MM.1S (cell line): ENCODE data around the gene COL24A1.
"Not testable (repeated sequence)": the region's sequence is repeated elsewhere in the genome, so short reads cannot be mapped to it uniquely, and the experiment has no call there.

ENCODE experiments used
- DNase-seq: peaks from one replicate; pipeline ENCODE4 v3.0.0-alpha.2; 2015
- H2AFZ ChIP-seq: fragments of 300-600 bp; sonication (generic); 2 replicates; pipeline ENCODE4 v1.6.0; 2016; ENCODE audit warnings: antibody characterized with exemption, low read length
- H3F3A ChIP-seq: fragments of 300-600 bp; sonication (generic); 2 replicates; pipeline ENCODE4 v1.6.1; 2016; ENCODE audit warnings: mild to moderate bottlenecking, antibody characterized with exemption, low read length, moderate library complexity, mixed read lengths; ENCODE audit not compliant: insufficient read depth
- H3K27ac ChIP-seq: fragments of 300-600 bp; sonication (generic); 2 replicates; pipeline ENCODE4 v1.5.1; 2016; ENCODE audit warnings: mild to moderate bottlenecking, low read length
- H3K27me3 ChIP-seq: fragments of 300-600 bp; sonication (generic); replicated peaks from 2 replicates; pipeline ENCODE4 v1.6.0; 2016; ENCODE audit warnings: low read length; ENCODE audit not compliant: insufficient read depth
- H3K36me3 ChIP-seq: fragments of 300-600 bp; sonication (generic); replicated peaks from 2 replicates; pipeline ENCODE4 v1.6.1; 2016; ENCODE audit warnings: mild to moderate bottlenecking, low read length, mixed read lengths; ENCODE audit not compliant: insufficient read depth
- H3K4me1 ChIP-seq: fragments of 300-600 bp; sonication (generic); 2 replicates; pipeline ENCODE4 v1.6.1; 2016; ENCODE audit warnings: low read length, mixed read lengths
- H3K4me2 ChIP-seq: fragments of 300-600 bp; sonication (generic); 2 replicates; pipeline ENCODE4 v1.6.0; 2016; ENCODE audit warnings: low read depth, low read length
- H3K4me3 ChIP-seq: fragments of 300-600 bp; sonication (generic); 2 replicates; pipeline ENCODE4 v1.5.1; 2016; ENCODE audit warnings: low read length, mixed read lengths
- H3K79me2 ChIP-seq: fragments of 300-600 bp; sonication (generic); 2 replicates; pipeline ENCODE4 v1.6.1; 2016; ENCODE audit warnings: mixed run types, low read length, mixed read lengths
- H3K9ac ChIP-seq: fragments of 300-600 bp; sonication (generic); 2 replicates; pipeline ENCODE4 v1.6.1; 2016; ENCODE audit warnings: low read length, mixed read lengths
- H3K9me2 ChIP-seq: fragments of 300-600 bp; sonication (generic); replicated peaks from 2 replicates; pipeline ENCODE4 v1.6.1; 2016; ENCODE audit warnings: mild to moderate bottlenecking, low read length, mixed read lengths; ENCODE audit not compliant: insufficient read depth
- H3K9me3 ChIP-seq: fragments of 300-600 bp; sonication (generic); replicated peaks from 2 replicates; pipeline ENCODE4 v1.6.1; 2016; ENCODE audit warnings: mild to moderate bottlenecking, low read length, mixed read lengths; ENCODE audit not compliant: insufficient read depth
- H4K20me1 ChIP-seq: fragments of 300-600 bp; sonication (generic); 2 replicates; pipeline ENCODE4 v1.6.1; 2016; ENCODE audit warnings: mild to moderate bottlenecking, low read length, moderate library complexity, mixed read lengths; ENCODE audit not compliant: insufficient read depth
- EZH2 ChIP-seq: fragments of 300-600 bp; sonication (generic); optimal IDR thresholded peaks from 2 replicates; pipeline ENCODE3; 2017; ENCODE audit warnings: low read depth, mild to moderate bottlenecking, antibody characterized with exemption, low read length, mixed read lengths
- EZH2phosphoT487 ChIP-seq: fragments of 300-600 bp; sonication (generic); IDR thresholded peaks from 2 replicates; pipeline ENCODE4 v1.6.1; 2018; ENCODE audit warnings: antibody characterized with exemption, low read length
- TF ChIP-seq, protein P1 (sequence below): fragments of 300-600 bp; sonication (generic); IDR thresholded peaks from 2 replicates; pipeline ENCODE4 v1.5.1; 2016; ENCODE audit warnings: antibody characterized with exemption, low read length, mixed read lengths

The COL24A1 gene

DNA sequence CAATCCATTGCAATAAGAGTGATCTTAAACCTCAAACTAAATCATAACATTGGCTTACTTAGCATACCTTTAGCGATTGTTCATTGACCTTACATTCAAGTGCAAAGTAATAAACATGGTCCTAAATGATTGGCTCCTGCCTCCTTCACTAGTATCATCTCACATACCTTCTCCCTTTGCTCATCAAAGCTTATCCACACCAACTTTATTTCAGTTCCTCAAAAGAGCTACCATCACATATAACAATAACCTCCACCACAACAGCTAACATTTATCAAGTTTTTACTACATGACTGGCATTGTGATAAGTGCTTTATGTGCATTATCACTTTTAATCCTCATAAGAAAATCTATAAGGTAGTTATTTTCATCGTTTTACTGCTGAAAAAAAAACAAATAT, 198.8 kb downstream of the COL24A1 start:
- no peak for TF ChIP-seq EZH2phosphoT487
- TF ChIP-seq, protein P1, sequence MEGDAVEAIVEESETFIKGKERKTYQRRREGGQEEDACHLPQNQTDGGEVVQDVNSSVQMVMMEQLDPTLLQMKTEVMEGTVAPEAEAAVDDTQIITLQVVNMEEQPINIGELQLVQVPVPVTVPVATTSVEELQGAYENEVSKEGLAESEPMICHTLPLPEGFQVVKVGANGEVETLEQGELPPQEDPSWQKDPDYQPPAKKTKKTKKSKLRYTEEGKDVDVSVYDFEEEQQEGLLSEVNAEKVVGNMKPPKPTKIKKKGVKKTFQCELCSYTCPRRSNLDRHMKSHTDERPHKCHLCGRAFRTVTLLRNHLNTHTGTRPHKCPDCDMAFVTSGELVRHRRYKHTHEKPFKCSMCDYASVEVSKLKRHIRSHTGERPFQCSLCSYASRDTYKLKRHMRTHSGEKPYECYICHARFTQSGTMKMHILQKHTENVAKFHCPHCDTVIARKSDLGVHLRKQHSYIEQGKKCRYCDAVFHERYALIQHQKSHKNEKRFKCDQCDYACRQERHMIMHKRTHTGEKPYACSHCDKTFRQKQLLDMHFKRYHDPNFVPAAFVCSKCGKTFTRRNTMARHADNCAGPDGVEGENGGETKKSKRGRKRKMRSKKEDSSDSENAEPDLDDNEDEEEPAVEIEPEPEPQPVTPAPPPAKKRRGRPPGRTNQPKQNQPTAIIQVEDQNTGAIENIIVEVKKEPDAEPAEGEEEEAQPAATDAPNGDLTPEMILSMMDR, result no peak

DNA sequence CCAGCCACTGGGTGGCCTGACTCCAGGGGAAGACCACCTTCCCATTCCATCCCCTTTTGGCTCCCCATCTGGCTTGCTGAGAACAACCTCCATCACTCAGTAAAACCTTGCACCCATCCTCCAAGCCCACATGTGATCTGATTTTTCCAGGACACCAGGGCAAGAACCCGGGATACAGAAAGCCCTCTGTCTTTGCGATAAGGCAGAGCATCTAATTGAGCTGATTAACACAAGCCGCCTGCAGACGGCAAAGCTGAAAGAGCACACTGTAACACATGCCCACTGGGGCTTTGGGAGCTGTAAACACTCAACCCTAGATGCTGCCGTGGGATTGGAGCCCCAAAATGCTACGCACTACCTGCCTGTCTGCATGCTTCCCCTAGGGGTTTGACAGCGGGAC, 201.4 kb downstream of the COL24A1 start:
- not testable (repeated sequence) for H3K4me1 ChIP-seq, H3K27ac ChIP-seq, H2AFZ ChIP-seq, H3K9ac ChIP-seq, H3F3A ChIP-seq, H3K9me2 ChIP-seq, H3K4me2 ChIP-seq, H4K20me1 ChIP-seq, H3K36me3 ChIP-seq, H3K27me3 ChIP-seq, H3K79me2 ChIP-seq, H3K9me3 ChIP-seq, H3K4me3 ChIP-seq, DNase-seq

More for the DNA sequence above, 198.8 kb downstream of the COL24A1 start:
- H3K27ac ChIP-seq, result no peak overlapping the region
- H3K9me2 ChIP-seq, result no peaks in the 10 kb centered on the region
- H3K79me2 ChIP-seq, result no peaks in the 10 kb centered on the region
- H2AFZ ChIP-seq, result no peak overlapping the region
- no peaks in the 10 kb centered on the region for H3K9me3 ChIP-seq
- no peak overlapping the region for H3K4me3 ChIP-seq
- no peak overlapping the region for H3K4me2 ChIP-seq
- H3F3A ChIP-seq, result no peaks in the 10 kb centered on the region
- H3K4me1 ChIP-seq, result no peaks in the 10 kb centered on the region
- no peaks in the 10 kb centered on the region for H3K36me3 ChIP-seq
- no peak for DNase-seq
- no peak overlapping the region for H3K9ac ChIP-seq
- no peaks in the 10 kb centered on the region for H4K20me1 ChIP-seq
- no peaks in the 10 kb centered on the region for H3K27me3 ChIP-seq

DNA sequence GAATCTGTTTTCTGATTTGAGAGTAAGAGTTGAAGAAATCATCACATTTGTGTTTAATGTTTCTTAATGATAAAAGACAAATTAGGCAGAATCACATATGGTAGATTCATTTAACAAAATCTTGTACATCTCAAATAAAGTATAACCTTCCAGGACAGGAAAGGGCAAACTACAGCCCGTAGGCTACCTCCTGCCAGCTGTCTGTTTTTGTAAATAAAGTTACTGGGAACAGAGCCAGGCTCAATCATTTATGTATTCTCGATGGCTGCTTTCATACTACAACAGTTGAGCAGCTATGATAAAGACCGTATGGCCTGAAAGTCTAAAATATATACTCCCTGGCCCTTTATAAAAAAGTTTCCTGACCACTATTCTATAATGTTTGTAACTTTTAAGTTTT, 204.1 kb downstream of the COL24A1 start:
- TF ChIP-seq EZH2 (no peak), EZH2phosphoT487 (no peak)
- TF ChIP-seq, protein P1, result no peak
- DNase-seq, result no peak

DNA sequence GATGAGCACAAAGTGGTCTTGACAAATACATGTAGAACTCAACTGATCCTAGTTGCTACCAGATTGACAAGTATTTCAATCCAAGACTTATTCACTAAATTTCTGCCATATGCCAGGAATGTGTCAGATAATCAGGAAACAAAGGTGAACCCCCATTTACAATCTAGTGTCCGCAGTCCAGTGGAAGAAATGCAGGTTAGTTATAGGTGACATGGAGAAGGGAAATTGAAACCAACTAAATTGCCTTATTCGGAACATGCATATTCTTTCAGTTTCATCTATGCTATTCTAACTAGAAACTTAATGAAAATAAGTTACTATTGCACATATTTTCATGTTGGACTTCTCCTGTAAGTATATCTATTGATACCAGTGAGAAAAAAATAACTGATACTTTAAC, 209.4 kb downstream of the COL24A1 start:
- H3K9me2 ChIP-seq, result no peaks in the 10 kb centered on the region
- H3K4me3 ChIP-seq, result 0 out of 2 replicates have a peak overlapping the region, but pooled peaks have one; percentile 11
- H3K9me3 ChIP-seq, result no peaks in the 10 kb centered on the region
- H3K4me1 ChIP-seq, result peaks cover 16% of the 10 kb centered on the region
- H4K20me1 ChIP-seq, result no peaks in the 10 kb centered on the region
- TF ChIP-seq EZH2phosphoT487 (no peak), EZH2 (no peak)
- TF ChIP-seq, protein P1, result no peak
- H3K27ac ChIP-seq, result no peak overlapping the region
- H2AFZ ChIP-seq, result no peak overlapping the region
- DNase-seq, result peak; percentile 70
- H3K9ac ChIP-seq, result no peak overlapping the region
- H3K27me3 ChIP-seq, result no peaks in the 10 kb centered on the region
- H3F3A ChIP-seq, result peaks cover 3% of the 10 kb centered on the region; the same call in 1 of the 2 replicates
- H3K4me2 ChIP-seq, result peak overlapping the region; percentile 50
- H3K79me2 ChIP-seq, result no peaks in the 10 kb centered on the region
- no peaks in the 10 kb centered on the region for H3K36me3 ChIP-seq

More for the DNA sequence above, 204.1 kb downstream of the COL24A1 start:
- Histone ChIP-seq H3K4me2 (no peak overlapping the region), H3K27me3 (no peaks in the 10 kb centered on the region), H4K20me1 (no peaks in the 10 kb centered on the region), H3K9me3 (no peaks in the 10 kb centered on the region), H3F3A (no peaks in the 10 kb centered on the region), H3K4me3 (no peak overlapping the region), H3K9ac (no peak overlapping the region), H3K4me1 (peaks cover 6% of the 10 kb centered on the region), H2AFZ (no peak overlapping the region), H3K79me2 (no peaks in the 10 kb centered on the region), H3K9me2 (no peaks in the 10 kb centered on the region), H3K36me3 (no peaks in the 10 kb centered on the region), H3K27ac (no peak overlapping the region)
